ENCODE data around the gene PAWR. TPM values are rescaled to one million over a fixed set of nuclear protein-coding genes. Genes with fewer than 3 reads are reported as not detected.
"Not testable (repeated sequence)": the region's sequence is repeated elsewhere in the genome, so short reads cannot be mapped to it uniquely, and the experiment has no call there.

PAWR gene
- total and polyA plus RNA-seq, 2 of the 13 experiments (the other 11 are each of a cell fraction or from before 2014, with no cell fraction given): 29.1 to 36.1 TPM

DNA sequence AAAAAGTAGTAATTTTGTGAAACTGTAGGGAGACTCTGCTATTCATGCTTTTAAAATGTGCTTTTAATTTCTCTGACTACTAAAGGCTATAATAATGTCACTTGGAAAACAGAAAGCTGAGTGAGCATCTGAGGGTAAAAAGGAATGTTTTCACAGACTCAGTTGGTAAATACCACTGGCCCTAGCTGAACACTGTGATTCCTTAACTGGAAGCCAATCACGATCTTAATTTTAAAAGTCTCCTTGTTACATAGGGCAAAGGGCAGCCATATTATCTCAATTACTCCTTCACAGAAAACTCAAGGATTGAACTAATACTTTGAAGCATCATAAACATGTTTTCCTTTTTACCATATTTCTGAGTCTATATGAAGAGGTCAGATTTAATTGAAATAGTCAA lies 41.9 kb downstream of the PAWR start (continued):
- TF ChIP-seq, protein P1, sequence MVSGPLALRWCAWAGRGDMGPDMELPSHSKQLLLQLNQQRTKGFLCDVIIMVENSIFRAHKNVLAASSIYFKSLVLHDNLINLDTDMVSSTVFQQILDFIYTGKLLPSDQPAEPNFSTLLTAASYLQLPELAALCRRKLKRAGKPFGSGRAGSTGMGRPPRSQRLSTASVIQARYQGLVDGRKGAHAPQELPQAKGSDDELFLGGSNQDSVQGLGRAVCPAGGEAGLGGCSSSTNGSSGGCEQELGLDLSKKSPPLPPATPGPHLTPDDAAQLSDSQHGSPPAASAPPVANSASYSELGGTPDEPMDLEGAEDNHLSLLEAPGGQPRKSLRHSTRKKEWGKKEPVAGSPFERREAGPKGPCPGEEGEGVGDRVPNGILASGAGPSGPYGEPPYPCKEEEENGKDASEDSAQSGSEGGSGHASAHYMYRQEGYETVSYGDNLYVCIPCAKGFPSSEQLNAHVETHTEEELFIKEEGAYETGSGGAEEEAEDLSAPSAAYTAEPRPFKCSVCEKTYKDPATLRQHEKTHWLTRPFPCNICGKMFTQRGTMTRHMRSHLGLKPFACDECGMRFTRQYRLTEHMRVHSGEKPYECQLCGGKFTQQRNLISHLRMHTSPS (CRISPR knock-in tag; IDR thresholded peaks at IDR 0.05; ENCODE audit: low read depth): no peak
- TF ChIP-seq DRAP1 (CRISPR knock-in tag; IDR thresholded peaks at IDR 0.05) (no peak), ZNF550 (CRISPR knock-in tag; IDR thresholded peaks at IDR 0.05; ENCODE audit: borderline replicate concordance) (no peak), MTA1 (CRISPR knock-in tag; IDR thresholded peaks at IDR 0.05; ENCODE audit: borderline replicate concordance) (no peak), WIZ (CRISPR knock-in tag; IDR thresholded peaks at IDR 0.05) (no peak), ZNF569 (CRISPR knock-in tag; IDR thresholded peaks at IDR 0.05; ENCODE audit: borderline replicate concordance) (no peak), KMT2B (CRISPR knock-in tag; IDR thresholded peaks at IDR 0.05) (no peak)

GRCh38 chr12:79646843-79647242 lies 43.9 kb downstream of the PAWR start:
- H3K27me3 ChIP-seq (ENCODE audit: control insufficient read depth in 1 of 2, insufficient read depth in 2 of 2, low read length in 2 of 2); intact Hi-C loops (cut with micrococcal nuclease; ENCODE audit: unreplicated experiment); H3K4me3 ChIP-seq (replicated peaks in 1 of 3; ENCODE audit: insufficient read depth in 1 of 3, low read depth in 2 of 3, low read length in 3 of 3); H3K27ac ChIP-seq (ENCODE audit: extremely low read length, insufficient read depth, low read length); ATAC-seq; H3K9ac ChIP-seq (ENCODE audit: insufficient read depth, low read depth, low read length); BruUV-seq (replicated peaks); H2AFZ ChIP-seq (ENCODE audit: low read length); FAIRE-seq; H3K36me3 ChIP-seq (replicated peaks in 1 of 2; ENCODE audit: control insufficient read depth in 1 of 2, insufficient read depth in 2 of 2, low read length in 2 of 2); H3K4me2 ChIP-seq (ENCODE audit: low read depth, low read length); in situ Hi-C loops (cut with HindIII; ENCODE audit: extremely low pct_ligation_motif_present, low pct_unique_long_range_greater_than_20kb); CTCF ChIA-PET (ENCODE audit: low intra/inter-chr PET ratio, low total read pairs); DNase-seq (ENCODE audit: low spot score); H3K9me3 ChIP-seq (ENCODE audit: low read length): not testable (repeated sequence)
- 99% methylated on average over 4 of the region's 4 CpGs for WGBS (ENCODE audit: low lambda C conversion rate)
- peak; percentile 26; the same call in 1 of the 2 replicates for TF ChIP-seq ZNF770 (CRISPR knock-in tag; IDR thresholded peaks at IDR 0.05)
- peak; percentile 21; the same call in 1 of the 2 replicates for TF ChIP-seq FOSL2 (CRISPR knock-in tag; IDR thresholded peaks at IDR 0.05)
- peak; percentile 39; the same call in 1 of the 2 replicates for TF ChIP-seq POGZ (CRISPR knock-in tag; IDR thresholded peaks at IDR 0.05)
- TF ChIP-seq ZNF460 (CRISPR knock-in tag; IDR thresholded peaks at IDR 0.05; ENCODE audit: borderline replicate concordance): peak; percentile 85
- POLR2A ChIA-PET: interaction anchor here (1.4 kb wide), 1 partner anchor 44 kb away, joined by 4 read pairs; the partner anchor contains the start of gene PAWR
- Histone ChIP-seq H4K20me1 (ENCODE audit: insufficient read depth, low read length) (peaks cover 53% of the 10 kb centered on the region), H3K4me1 (ENCODE audit: insufficient read depth, low read length) (peaks cover 98% of the 10 kb centered on the region), H3K79me2 (ENCODE audit: insufficient read depth, low read length) (peaks cover 95% of the 10 kb centered on the region)
